Lower leg skin (tissue), 4 donors: Measurements from ENCODE around the gene QSER1. TPM values are rescaled to one million over a fixed set of nuclear protein-coding genes. Genes with fewer than 3 reads are reported as not detected.
"Not testable (repeated sequence)": the region's sequence is repeated elsewhere in the genome, so short reads cannot be mapped to it uniquely, and the experiment has no call there.

ENCODE experiments used
- DNase-seq, 2 donors: peaks; one replicate each; pipeline ENCODE4 v3.0.0-alpha.2; 2019; ENCODE audit warnings: low spot score in 2 of 2
- H3K4me3 ChIP-seq: fragments of 200-600 bp; sonication (generic); 2 replicates; pipeline ENCODE4 v1.5.1; 2017; ENCODE audit warnings: mild to moderate bottlenecking, low read depth; ENCODE audit not compliant: poor library complexity, severe bottlenecking
- POLR2A ChIP-seq, 2 donors: fragments of 450-650 bp; IDR thresholded peaks; one replicate each; pipeline ENCODE4 v1.6.1; 2016 to 2017; ENCODE audit warnings: antibody characterized with exemption in 2 of 2, mild to moderate bottlenecking in 1 of 2, moderate library complexity in 1 of 2
- WGBS, 2 donors: methylation state at CpG; one replicate each; pipeline ENCODE4 v1.1.5; 2018; 5-methylcytosine and 5-hydroxymethylcytosine counted together
- intact Hi-C: fragments of 100-400 bp; cut with DNase I; formaldehyde crosslinking; loops from one replicate; pipeline ENCODE4 v1.15.0; 2023; ENCODE audit warnings: low total_unique reads
- total RNA-seq, 4 donors: library from RNA; depleted of rRNA; stranded (reverse); fragments of >200 nt; gene quantifications; one replicate each; pipeline ENCODE4 v1.1.0, GENCODE V29; 2016
- TF ChIP-seq, protein P1 (sequence below), 3 donors: fragments of 450-650 bp; IDR thresholded peaks; one replicate each; pipeline ENCODE4 v1.5.1; 2016; ENCODE audit warnings: antibody characterized with exemption in 3 of 3, mild to moderate bottlenecking in 3 of 3, moderate library complexity in 2 of 3

QSER1 gene
- total RNA-seq, 4 donors from 2014 or later = 27.8 to 34.2 (median 32.1) TPM

DNA sequence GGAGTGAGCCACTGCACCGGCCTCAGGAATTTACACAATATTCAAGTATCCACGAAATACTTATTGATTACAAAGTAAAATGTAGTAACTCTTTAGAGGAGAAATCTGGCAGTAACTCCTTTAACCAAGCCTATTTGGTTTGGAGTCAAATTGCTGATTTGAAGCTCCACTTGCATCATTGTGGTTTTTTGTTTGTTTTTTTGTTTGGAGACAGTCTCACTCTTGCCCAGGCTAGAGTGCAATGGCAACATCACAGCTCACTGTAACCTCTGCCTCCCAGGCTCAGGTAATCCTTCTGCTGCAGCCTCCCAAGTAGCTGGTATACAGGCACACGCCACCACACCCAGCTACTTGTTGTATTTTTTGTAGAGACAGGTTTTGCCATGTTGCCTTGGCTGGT lies 6.4 kb upstream of the QSER1 start:
- WGBS, 2 donors = 91% methylated on average over 3 of the region's 3 CpGs
- intact Hi-C loops = no loop called here
- TF ChIP-seq, protein P1, sequence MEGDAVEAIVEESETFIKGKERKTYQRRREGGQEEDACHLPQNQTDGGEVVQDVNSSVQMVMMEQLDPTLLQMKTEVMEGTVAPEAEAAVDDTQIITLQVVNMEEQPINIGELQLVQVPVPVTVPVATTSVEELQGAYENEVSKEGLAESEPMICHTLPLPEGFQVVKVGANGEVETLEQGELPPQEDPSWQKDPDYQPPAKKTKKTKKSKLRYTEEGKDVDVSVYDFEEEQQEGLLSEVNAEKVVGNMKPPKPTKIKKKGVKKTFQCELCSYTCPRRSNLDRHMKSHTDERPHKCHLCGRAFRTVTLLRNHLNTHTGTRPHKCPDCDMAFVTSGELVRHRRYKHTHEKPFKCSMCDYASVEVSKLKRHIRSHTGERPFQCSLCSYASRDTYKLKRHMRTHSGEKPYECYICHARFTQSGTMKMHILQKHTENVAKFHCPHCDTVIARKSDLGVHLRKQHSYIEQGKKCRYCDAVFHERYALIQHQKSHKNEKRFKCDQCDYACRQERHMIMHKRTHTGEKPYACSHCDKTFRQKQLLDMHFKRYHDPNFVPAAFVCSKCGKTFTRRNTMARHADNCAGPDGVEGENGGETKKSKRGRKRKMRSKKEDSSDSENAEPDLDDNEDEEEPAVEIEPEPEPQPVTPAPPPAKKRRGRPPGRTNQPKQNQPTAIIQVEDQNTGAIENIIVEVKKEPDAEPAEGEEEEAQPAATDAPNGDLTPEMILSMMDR (IDR thresholded peaks at IDR 0.05) = no peak
- TF ChIP-seq POLR2A (IDR thresholded peaks at IDR 0.05) = no peak
- no peak for DNase-seq
- no peak overlapping the region for H3K4me3 ChIP-seq

DNA sequence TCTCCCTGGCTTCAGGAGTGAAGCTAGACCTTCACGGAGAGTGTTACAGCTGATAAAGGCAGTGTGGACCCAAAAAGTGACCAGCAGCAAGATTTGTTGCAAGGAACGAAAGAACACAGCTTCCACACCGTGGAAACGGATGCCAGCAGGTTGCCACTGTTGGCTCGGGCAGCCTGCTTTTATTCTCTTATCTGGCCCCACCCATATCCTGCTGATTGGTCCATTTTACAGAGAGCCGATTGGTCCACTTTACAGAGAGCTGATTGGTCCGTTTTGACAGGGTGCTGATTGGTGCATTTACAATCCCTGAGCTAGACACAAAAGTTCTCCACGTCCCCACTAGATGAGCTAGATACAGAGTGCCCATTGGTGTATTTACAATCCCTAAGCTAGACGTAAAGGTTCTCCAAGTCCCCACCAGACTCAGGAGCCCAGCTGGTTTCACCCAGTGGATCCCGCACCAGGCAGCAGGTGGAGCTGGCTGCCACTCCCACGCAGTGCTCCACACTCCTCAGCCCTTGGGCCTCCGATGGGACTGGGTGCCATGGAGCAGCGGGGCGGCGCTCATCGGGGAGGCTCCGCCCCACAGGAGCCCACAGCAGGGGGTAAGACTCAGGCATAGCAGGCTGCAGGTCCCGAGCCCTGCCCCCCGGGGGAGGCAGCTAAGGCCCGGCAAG lies 4.8 kb upstream of the QSER1 start:
- peak in 1 of 2 donors; percentile 54 for DNase-seq
- WGBS, 2 donors = 89 to 95% methylated on average over 15 to 17 of the region's 20 CpGs
- H3K4me3 ChIP-seq, intact Hi-C loops: not testable (repeated sequence)

DNA sequence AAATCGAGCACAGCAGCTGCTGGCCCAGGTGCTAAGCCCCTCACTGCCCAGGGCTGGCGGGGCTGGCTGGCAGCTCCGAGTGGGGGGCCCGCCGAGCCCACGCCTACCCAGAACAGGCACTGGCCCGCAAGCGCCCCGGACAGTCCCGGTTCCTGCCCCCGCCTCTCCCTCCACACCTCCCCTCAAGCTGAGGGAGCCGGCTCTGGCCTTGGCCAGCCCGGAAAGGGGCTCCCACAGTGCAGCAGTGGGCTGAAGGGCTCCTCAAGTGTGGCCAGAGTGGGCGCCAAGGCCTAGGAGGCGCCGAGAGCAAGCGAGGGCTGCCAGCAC lies 4.3 kb upstream of the QSER1 start:
- 96 to 98% methylated on average over 11 to 12 of the region's 17 CpGs for whole genome bisulfite sequencing, 2 donors
- peak in 1 of 2 donors; percentile 53 for DNase-seq
- H3K4me3 ChIP-seq, intact Hi-C loops: not testable (repeated sequence)

DNA sequence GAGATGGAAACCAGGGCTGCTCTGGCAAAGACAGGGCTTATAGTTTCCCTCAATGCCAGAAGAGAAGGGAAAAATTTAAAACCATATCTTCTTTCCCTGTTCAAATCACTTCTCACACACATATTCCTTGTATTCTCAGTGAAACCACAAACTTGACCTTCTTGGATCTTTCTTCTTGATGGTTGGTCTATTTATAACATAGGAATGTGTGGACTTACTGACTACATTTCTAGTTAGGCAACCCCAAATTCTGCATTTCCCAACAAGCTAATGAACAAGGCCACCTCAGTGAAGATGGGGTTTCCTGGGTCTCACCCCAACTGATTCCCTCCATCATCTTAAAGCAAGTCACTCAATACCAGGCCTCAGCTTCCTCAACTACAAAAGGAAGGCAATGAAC lies 3.8 kb upstream of the QSER1 start:
- no peak for DNase-seq
- H3K4me3 ChIP-seq = no peak overlapping the region
- TF ChIP-seq, protein P1 (IDR thresholded peaks at IDR 0.05) = no peak
- no peak for TF ChIP-seq POLR2A (IDR thresholded peaks at IDR 0.05)
- intact Hi-C loops = no loop called here

DNA sequence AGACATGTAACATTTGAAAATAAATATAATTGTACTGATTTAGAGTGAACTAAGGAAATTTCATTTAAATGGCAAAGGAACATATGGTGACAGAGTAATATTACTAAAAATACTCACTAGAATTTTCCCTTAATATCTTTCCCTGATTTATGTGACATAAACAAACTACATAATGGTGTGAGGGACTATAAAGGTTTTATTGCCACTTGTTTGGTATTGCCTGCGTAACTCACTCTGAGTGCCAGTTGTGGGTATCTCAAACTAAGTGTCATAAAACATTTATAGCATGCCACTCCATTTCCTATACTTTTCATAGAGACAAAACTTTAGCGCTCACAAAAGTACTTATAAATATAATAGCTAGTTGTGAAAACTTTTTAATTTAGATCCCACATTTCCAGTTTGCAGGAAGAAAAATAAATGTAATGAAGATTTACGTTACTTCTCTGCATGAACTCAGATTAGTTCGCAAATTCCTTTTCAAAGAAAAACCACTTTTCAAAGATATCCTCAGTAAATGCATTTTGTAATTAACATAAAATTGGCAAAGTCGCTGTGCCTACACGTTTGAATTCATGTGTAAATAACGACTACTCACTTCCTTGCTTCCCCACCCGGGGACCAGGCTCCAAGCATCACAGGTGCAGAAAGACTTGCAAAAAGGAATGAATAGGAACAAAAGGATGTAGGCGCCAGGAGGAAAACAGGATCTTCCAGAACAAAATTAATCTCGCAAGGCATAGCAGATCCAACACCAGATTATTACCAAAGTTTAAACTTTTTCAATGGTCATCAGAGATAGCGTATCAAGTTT lies 1.6 kb upstream of the QSER1 start:
- WGBS, 2 donors = 57 to 65% methylated on average over 11 of the region's 11 CpGs

DNA sequence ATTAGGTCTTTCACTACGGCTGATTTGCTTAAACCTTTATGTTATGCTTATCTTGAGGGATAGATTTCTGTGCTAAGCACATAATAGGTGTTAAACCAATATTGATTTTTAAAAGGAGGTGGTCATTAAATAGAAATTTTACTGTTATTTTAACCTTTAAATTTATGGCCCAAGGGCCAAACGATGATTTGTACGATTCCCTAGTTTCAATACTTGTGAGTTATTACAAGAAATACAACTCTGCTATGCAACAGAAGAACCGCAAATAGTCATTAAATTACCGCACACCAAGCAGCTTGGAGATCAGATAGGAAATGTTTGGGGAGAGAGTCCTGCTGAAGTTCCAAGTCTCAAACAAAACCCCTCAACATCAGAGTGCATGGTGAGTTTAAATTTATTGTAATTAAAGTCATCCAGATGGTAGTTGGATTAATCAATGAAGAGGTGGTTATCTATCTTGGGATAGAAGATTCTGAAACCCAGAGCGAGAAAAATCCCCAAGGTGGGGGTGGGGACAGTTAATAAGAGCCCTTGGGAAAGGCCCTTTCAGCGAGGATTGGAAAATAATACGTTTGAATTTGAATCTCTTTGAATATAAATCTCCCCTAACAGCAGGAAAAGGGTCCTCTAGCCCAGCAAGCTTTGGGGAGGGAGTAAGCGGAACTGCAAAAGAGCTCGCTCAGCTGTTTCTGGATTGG lies 805 bp upstream of the QSER1 start:
- intact Hi-C loops = no loop called here
- TF ChIP-seq POLR2A (IDR thresholded peaks at IDR 0.05) = no peak
- TF ChIP-seq, protein P1 (IDR thresholded peaks at IDR 0.05) = no peak
- 8 to 10% methylated on average over 10 of the region's 10 CpGs for WGBS, 2 donors
- no peak for DNase-seq
- peak overlapping the region; percentile 76 for H3K4me3 ChIP-seq

More for the DNA sequence above, 1.6 kb upstream of the QSER1 start:
- TF ChIP-seq, protein P1 (IDR thresholded peaks at IDR 0.05) = no peak
- no peak for TF ChIP-seq POLR2A (IDR thresholded peaks at IDR 0.05)
- intact Hi-C loops = no loop called here
- H3K4me3 ChIP-seq = no peak overlapping the region
- DNase-seq = peak in 1 of 2 donors; percentile 53
